Ammon's horn (tissue), 1 donor: ENCODE measurements around the gene NKD2.
"Not testable (repeated sequence)": the region's sequence is repeated elsewhere in the genome, so short reads cannot be mapped to it uniquely, and the experiment has no call there.

ENCODE experiments used
- DNase-seq: peaks from one replicate; pipeline ENCODE4 v3.0.0-alpha.2; 2016; ENCODE audit warnings: low spot score

NKD2 gene

DNA sequence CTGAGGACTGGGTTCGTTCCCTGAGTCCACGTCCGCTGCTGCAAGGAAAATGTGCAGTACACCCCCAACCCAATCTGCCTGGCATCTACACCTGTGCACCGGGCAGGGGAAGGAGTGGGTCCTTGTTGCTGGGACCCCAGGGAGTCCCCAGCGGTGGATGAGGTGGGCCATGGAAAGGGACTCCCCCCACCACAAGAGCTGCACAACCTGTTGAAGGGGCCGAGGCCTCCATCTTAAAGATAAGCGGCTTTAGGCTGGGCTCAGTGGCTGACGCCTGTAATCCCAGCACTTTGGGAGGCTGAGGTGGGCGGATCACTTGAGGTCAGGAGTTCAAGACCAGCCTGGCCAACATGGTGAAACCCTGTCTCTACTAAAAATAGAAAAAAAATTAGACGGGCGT is 7.8 kb upstream of the NKD2 start:
- DNase-seq: not testable (repeated sequence)

DNA sequence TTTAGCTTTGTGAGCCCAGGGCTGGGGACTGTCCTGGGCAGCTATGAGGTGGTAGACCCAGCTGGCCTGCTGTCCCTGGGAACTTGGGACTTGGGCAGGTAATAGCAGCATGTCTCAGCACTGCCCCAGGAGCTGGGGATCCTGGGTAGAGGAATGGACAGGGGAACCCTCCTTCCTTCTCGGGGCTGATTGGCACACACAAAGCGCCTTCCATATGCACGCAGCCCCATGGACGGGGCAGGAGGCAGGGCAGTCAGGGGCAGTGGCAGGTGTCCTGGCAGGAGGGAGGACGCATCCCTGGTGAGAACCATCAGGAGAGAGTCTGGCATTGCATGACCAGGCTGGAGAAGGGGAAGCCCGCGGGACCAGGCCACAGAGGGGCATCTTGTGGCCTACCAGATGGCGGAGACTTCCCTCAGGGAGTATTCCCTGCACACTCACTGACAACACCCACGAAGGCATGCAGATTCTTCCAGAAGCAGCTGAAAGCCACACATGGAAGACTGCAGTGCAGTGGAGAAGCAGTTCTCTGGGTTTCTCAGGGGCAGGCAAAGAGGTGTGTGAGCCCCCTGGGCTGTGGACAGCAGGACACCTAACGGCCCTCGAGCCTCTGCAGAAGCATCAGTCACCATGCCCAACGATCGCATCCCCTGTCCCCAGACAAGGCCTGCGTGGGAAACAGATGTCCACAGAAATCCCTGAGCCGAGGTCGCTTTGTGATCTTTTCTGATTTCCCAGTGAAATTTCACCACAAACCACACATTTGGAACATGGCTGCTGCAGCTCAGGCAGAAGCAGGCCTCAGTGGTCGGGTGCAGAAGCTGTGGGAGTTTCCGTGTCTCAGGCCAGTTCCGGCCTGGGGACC is 7.0 kb upstream of the NKD2 start:
- no peak for DNase-seq

DNA sequence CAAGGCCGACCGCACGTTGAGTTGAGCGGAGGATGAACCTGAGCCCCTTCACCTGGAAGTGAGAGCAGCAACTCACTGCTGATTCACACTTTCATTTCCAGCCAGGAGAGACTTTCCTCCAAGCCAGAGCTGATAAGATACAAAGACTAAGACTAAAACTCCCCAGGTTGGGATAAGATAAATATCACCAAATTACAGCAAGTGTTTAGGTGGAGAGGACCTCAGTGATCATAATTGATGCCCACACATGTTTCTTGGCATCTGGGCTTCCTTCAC is 6.4 kb upstream of the NKD2 start:
- no peak for DNase-seq

DNA sequence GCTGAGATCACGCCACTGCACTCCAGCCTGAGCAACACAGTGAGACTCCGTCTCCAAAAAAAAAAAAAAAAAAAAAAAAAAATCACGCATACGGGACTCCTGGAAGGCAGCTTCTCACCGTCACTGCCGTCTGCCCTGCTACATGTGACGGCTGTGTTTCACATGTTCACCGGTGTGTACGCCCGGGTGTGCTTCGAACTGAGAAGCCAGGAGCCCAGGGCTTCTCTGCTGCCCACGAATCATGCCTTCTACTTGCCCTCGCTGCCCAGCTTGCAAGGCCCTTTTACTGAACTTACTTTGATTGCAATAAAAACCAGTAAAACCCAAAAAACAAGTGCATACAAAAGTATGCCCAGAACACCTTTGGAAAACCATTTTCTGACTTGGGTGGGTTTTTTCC is 5.8 kb upstream of the NKD2 start:
- no peak for DNase-seq

- no peak for DNase-seq
Observed at GRCh38 chr5:1003296-1003937, 5.2 kb upstream of the NKD2 start.

- DNase-seq: peak; percentile 54
Observed at GRCh38 chr5:1004461-1005248, 3.9 kb upstream of the NKD2 start.

DNA sequence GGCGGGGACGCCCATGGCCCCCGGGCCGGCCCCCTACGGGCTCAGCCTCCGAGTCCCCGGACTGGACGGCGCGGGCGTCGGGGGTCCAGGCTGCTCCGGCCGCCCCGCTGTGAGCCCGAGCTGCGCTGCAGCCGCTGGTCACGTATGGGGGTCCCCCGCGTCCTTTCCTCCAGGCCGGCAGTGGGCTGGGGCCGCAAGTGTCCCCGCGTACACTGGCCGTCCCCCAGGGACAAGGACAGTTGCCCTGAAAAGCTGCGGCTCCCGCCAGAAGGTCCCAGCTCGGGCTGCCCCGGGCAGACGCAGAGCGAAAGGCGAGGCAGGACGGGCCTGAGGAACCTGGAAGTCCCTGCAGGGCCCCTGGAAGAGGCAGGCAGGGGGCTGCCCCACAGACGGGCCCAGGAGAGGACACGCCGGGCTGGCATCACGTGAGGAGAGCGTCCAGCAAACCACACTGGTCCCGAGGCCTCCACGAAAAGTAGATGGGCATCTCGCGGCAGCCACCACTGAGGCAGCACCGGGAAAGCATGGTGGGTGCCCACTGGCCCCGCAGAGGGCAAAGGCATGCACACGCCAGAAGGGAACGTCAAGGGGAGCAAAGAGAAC is 3.3 kb upstream of the NKD2 start:
- DNase-seq: no peak

DNA sequence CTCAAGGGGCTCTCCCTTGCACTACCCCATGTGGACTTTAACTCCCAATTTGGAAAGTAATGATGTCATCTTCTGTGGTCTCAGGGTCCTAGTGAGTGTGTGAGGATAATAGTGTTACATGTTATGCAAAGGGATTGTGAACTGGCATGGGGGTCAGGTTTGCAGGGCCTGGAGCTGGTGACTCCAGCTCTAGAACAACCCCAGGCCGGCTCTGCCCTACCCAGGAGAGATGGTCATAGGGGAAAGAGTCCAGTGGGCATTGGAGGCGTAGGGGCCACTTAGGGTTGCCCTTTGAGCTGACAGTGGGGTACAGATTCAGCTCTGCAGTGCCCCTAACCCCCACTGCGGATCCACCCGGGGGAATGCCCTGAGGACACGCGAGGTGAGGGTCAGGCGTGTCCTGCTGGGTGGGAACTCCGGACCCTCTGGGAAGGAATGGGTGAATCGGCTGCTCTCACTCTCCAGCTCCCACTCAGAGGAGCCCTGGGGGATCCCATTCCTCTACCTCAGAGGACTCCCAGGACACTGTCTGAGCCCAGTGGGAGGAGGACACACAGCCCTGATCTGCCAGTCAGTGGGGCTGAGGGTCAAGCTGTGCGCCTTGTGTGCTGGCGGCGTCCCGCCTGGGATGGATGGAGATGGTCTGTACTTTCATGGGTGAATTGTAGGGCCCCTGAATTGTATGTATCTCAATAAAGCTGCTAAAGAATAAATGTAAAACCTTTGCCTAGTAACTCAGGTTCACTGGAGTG is 2.5 kb upstream of the NKD2 start:
- no peak for DNase-seq

- no peak for DNase-seq
Observed at GRCh38 chr5:1006656-1007071, 1.9 kb upstream of the NKD2 start.

GRCh38 chr5:1007221-1007680 is 1.4 kb upstream of the NKD2 start:
- no peak for DNase-seq

- DNase-seq: no peak
Observed at GRCh38 chr5:1007681-1008450, 736 bp upstream of the NKD2 start.

- DNase-seq: no peak
Observed at GRCh38 chr5:1009359-1010180, 968 bp downstream of the NKD2 start.

- DNase-seq: no peak
Observed at GRCh38 chr5:1010181-1010510, 1.5 kb downstream of the NKD2 start.

DNA sequence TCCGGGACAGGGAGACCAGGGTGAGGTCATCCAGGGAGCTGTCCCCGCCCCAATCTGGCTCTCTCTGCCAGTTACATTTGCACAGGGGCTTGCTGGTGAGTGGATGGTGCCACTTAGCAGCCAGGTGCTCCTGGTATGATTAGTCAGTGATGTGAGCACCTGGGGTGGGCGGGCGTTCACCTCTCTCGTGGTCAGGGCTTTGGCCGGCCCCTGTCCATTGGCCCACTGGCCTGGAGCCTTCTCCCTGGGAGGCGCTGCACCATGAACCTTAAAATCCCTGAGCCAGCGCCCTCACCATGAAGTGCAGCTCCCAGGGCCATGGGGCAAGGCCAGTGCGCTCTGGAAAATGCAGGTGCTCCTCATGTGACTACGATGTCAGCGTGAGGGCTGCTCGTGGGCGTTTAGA is 2.0 kb downstream of the NKD2 start:
- no peak for DNase-seq

DNA sequence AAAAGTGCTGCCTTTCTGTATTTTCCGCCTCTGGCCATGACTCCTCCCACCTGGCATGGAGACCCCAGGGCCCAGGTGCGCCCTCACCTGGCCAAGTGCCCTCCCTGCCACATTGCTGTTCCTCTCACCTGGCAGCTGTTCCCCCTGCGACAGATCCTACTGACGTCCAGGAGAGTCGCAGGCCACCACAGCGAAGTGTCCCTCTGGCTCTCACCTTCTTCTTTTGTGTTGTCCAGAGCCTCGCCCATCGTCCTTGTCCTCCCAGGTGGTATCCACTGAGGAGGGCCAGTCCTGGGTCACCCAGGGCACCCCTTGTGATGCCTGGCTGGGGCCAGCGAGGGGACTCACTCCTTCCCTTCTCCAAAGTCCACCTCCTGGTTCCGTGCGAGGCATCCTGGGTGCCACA is 2.6 kb downstream of the NKD2 start:
- DNase-seq: no peak

DNA sequence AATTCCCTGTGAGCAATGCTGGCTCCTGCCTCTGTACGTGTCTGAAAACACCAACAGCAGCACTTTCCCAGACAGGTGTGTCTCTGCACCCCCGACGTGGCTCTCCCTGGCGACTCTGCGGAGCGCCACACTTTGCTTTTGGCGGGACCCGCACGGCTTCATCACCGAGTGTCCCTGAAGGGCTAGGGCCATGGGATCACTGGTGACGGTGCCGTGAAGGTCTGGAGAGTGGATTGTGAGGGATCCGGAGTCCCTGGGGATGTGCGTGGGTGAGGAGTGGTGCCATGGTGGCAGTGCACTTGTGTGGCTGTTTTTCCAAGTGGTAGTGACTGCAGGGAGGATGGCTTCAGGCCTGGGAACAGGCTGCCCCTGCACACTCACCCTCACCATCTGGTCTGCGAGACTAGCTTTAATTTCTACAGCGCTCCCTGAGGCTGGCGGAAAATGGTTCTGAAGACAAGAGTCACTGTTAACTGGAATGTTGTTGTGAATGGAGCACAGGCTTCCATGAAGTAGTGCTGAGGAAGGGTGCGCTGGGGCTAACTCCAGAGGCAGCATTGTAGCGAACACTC is 3.2 kb downstream of the NKD2 start:
- no peak for DNase-seq

DNA sequence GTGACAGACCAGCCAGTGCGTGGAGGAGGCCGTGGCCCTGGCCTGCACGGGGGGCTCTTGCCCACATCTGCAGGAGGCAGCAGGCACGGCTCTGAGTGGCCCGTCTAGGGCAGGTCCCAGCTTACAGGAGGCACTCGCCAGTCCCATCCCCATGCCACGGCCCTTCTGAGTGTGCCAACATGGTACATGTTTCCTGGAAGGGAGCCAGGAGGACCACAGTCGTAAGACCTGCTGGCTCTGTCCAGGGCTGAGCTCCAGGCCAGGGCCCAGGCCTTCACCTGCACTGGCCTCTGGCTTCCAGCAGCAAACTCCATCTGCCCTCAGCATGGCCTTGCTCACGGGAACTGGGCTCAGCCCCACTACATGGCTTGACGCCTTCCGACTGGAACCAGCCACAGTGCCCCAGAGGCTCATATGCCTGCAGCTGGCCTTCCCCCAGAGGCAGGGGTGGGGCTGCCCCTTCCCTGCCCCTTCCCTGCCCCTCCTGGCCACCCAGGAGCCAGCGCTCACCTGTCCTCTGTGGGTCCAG is 3.8 kb downstream of the NKD2 start:
- no peak for DNase-seq

DNA sequence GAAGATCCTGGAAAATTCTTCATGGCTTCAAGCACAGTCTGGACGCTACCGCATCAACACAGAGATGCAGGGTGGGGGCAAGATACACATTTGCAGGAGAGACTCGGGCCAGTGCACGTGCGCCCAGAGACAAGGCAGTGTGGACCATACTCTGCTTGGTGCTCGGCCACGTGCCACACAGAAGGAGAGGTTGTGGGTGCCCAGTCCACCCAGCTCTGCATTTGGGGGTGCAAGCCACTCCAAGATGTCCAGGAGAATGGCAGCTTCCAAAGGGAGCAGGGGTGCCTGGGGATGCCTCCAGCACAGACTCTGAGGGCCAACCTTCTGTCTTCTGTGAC is 4.3 kb downstream of the NKD2 start:
- DNase-seq: no peak

DNA sequence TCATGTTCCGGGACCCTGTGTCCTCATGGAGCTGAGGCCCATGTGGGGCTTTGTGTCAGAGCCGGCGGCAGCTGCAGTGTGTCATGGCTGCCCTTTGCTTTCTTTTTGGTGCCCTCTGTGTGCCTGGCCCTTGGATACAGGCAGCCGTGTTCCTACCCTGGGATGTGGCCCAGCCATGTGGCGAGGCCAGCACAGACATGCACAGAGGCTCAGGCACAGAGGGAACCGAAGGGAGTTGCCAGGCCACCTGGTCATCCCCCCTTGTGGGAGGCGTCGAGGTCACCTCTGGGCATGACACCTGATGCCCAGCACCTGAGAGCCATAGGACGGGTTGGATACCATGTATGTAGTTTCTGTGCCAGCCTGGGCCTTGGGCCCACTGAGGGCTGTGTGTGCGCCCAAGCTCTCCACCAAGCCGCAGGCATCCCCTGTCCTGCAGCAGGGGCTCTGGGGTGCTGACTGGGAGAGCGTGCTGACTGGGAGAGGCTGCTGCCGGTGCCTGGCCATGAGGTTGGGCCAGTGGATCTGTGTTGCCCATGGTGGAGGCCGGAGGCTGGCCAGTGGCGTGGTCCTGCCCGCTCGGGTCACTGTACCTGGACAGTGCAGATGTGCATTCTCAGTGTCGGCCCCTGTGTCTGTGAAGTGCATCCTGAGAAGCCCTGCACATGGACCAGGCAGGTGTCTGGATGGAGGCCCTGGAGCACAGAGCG is 4.8 kb downstream of the NKD2 start:
- no peak for DNase-seq
